Esophagus (tissue), 2 donors: ENCODE measurements around the gene MAMLD1. TPM values are rescaled to one million over a fixed set of nuclear protein-coding genes. Genes with fewer than 3 reads are reported as not detected.
"Not testable (repeated sequence)": the region's sequence is repeated elsewhere in the genome, so short reads cannot be mapped to it uniquely, and the experiment has no call there.

Experiments used
- H3K27ac ChIP-seq, 2 donors: one replicate each; pipeline ENCODE4 v1.5.1; 2013; ENCODE audit warnings: low read depth in 2 of 2, mild to moderate bottlenecking in 2 of 2, inconsistent platforms in 1 of 2, low read length in 1 of 2, moderate library complexity in 1 of 2
- H3K27me3 ChIP-seq, 2 donors: one replicate each; pipeline ENCODE4 v1.6.1; 2013; ENCODE audit warnings: low read length in 2 of 2, control low read depth in 1 of 2, mild to moderate bottlenecking in 1 of 2; ENCODE audit not compliant: insufficient read depth in 2 of 2, control insufficient read depth in 1 of 2
- H3K36me3 ChIP-seq, 2 donors: one replicate each; pipeline ENCODE4 v1.6.1; 2013; ENCODE audit warnings: low read length in 1 of 2; ENCODE audit not compliant: control insufficient read depth in 2 of 2, insufficient read depth in 2 of 2
- H3K4me1 ChIP-seq, 2 donors: one replicate each; pipeline ENCODE4 v1.6.1; 2013; ENCODE audit warnings: low read length in 1 of 2; ENCODE audit not compliant: control insufficient read depth in 2 of 2, insufficient read depth in 2 of 2
- H3K4me3 ChIP-seq, 2 donors: one replicate each; pipeline ENCODE4 v1.5.1; 2013; ENCODE audit warnings: low read length in 2 of 2, mild to moderate bottlenecking in 2 of 2, low read depth in 1 of 2, moderate library complexity in 1 of 2
- H3K9me3 ChIP-seq, 2 donors: one replicate each; pipeline ENCODE4 v1.6.1; 2013; ENCODE audit warnings: mild to moderate bottlenecking in 2 of 2, low read depth in 1 of 2, low read length in 1 of 2, moderate library complexity in 1 of 2; ENCODE audit not compliant: control insufficient read depth in 2 of 2, insufficient read depth in 1 of 2
- WGBS, 2 donors: extraction: QIAGEN DNeasy Blood & Tissue Kit; methylation state at CpG; one replicate each; pipeline ENCODE4 v1.1.7; 2013; 5-methylcytosine and 5-hydroxymethylcytosine counted together
- polyA plus RNA-seq, 2 donors: library from polyadenylated mRNA; stranded (reverse); fragments of 200-250 nt; gene quantifications; one replicate each; pipeline ENCODE4 v1.2.3, GENCODE V29; 2013
- donor health status: healthy with polysubstance abuse.
- donor health status: Bipolar disorder and iron deficiency.

The MAMLD1 gene
- polyA plus RNA-seq, 2 donors, result 0.59 to 1.1 TPM

DNA sequence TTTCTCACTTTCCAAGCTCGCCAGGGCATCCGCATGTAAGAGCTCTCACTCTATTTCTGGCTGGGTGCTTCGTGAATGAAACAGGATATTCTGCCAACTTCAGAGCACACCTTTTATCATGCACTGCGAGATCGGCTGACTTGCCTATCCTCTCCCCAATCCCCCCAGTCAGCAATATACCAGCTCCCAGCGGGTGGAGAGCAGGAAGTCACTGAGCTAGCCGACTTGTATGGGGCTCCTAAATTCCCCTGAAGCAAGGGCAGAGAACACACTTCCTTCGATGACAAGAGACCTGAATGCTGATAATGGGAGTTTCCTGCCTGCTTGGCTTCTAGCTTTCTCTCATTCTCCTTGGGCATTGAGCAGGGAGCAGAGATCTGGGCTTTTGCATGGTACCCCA, 33.8 kb upstream of the MAMLD1 start:
- H3K9me3 ChIP-seq, result no peaks in the 10 kb centered on the region
- no peak overlapping the region for H3K27ac ChIP-seq
- no peaks in the 10 kb centered on the region for H3K27me3 ChIP-seq
- 55 to 56% methylated on average over 8 of the region's 8 CpGs for WGBS, 2 donors
- H3K4me3 ChIP-seq, result no peak overlapping the region
- H3K36me3 ChIP-seq, result no peaks in the 10 kb centered on the region
- no peaks in the 10 kb centered on the region for H3K4me1 ChIP-seq

- WGBS, 2 donors, result 65 to 71% methylated on average over 2 of the region's 2 CpGs
- Histone ChIP-seq H3K27me3 (no peaks in the 10 kb centered on the region), H3K9me3 (no peaks in the 10 kb centered on the region), H3K4me3 (no peak overlapping the region), H3K27ac (no peak overlapping the region), H3K4me1 (no peaks in the 10 kb centered on the region), H3K36me3 (no peaks in the 10 kb centered on the region)
Measured at GRCh38 chrX:150329868-150330267, 33.2 kb upstream of the MAMLD1 start.

DNA sequence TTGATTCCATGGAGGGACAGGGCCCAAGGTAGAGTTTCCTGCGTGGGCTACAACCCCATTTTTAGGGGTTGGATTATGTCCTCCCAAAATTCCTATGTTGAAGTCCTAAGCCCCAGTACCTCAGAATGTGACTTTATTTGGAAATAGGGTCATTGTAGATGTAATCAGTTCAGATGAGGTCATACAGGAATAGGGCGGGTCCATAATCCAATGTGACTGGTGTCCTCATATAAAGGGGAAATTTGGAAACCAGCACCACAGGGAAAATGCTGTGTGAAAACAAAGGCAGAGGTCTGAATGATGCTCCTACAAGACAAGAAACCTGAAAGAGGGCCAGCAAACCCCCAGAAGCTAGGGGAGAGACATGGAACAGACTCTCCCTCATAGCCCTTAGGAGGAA, 31.1 kb upstream of the MAMLD1 start:
- no peaks in the 10 kb centered on the region for H3K36me3 ChIP-seq
- H3K4me3 ChIP-seq, result no peak overlapping the region
- H3K27ac ChIP-seq, result no peak overlapping the region
- no peaks in the 10 kb centered on the region for H3K4me1 ChIP-seq
- no peaks in the 10 kb centered on the region for H3K27me3 ChIP-seq
- 89 to 94% methylated on average over 2 of the region's 2 CpGs for WGBS, 2 donors
- no peaks in the 10 kb centered on the region for H3K9me3 ChIP-seq

- H3K4me1 ChIP-seq, result no peaks in the 10 kb centered on the region
- no peaks in the 10 kb centered on the region for H3K27me3 ChIP-seq
- WGBS, 2 donors, result 80 to 100% methylated on average over 1 of the region's 1 CpG
- no peak overlapping the region for H3K4me3 ChIP-seq
- H3K27ac ChIP-seq, result no peak overlapping the region
- H3K9me3 ChIP-seq, result no peaks in the 10 kb centered on the region
- no peaks in the 10 kb centered on the region for H3K36me3 ChIP-seq
Measured at GRCh38 chrX:150334100-150334499, 29.0 kb upstream of the MAMLD1 start.

DNA sequence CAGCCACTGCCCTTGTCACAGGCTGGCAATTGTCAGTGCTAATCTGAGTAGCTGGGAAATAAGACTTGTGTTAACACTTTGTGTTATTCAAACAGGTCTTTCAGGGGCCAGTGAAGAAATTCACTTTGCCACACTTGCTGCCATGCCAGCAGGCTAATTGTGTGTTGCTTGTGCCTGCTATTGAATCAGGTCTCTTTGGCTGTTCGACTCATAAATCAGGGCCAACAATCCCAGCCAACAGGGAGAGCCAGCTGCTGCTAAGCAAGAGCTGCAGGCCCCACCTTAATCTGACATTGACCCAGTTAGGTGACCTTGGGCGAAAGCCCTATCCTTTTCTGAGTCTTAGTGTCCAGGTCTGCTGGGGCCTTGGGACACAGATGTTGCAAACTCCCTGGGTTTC, 28.1 kb upstream of the MAMLD1 start:
- WGBS, 2 donors, result 55 to 69% methylated on average over 2 of the region's 2 CpGs
- Histone ChIP-seq H3K4me3 (no peak overlapping the region), H3K9me3 (no peaks in the 10 kb centered on the region), H3K27ac (no peak overlapping the region), H3K27me3 (no peaks in the 10 kb centered on the region), H3K4me1 (no peaks in the 10 kb centered on the region), H3K36me3 (no peaks in the 10 kb centered on the region)

GRCh38 chrX:150337026-150337425, 26.1 kb upstream of the MAMLD1 start:
- 70 to 86% methylated on average over 6 of the region's 6 CpGs for WGBS, 2 donors
- no peaks in the 10 kb centered on the region for H3K4me1 ChIP-seq
- H3K27me3 ChIP-seq, result no peaks in the 10 kb centered on the region

GRCh38 chrX:150337536-150337935, 25.6 kb upstream of the MAMLD1 start:
- H3K27me3 ChIP-seq, result no peaks in the 10 kb centered on the region
- H3K4me1 ChIP-seq, result no peaks in the 10 kb centered on the region
- H3K36me3 ChIP-seq, result no peaks in the 10 kb centered on the region
- no peak overlapping the region for H3K4me3 ChIP-seq
- 31 to 35% methylated on average over 4 of the region's 4 CpGs for WGBS, 2 donors
- H3K27ac ChIP-seq, result no peak overlapping the region
- H3K9me3 ChIP-seq, result no peaks in the 10 kb centered on the region

More at GRCh38 chrX:150337026-150337425, 26.1 kb upstream of the MAMLD1 start:
- Histone ChIP-seq H3K27ac (no peak overlapping the region), H3K9me3 (no peaks in the 10 kb centered on the region), H3K4me3 (no peak overlapping the region), H3K36me3 (no peaks in the 10 kb centered on the region)

DNA sequence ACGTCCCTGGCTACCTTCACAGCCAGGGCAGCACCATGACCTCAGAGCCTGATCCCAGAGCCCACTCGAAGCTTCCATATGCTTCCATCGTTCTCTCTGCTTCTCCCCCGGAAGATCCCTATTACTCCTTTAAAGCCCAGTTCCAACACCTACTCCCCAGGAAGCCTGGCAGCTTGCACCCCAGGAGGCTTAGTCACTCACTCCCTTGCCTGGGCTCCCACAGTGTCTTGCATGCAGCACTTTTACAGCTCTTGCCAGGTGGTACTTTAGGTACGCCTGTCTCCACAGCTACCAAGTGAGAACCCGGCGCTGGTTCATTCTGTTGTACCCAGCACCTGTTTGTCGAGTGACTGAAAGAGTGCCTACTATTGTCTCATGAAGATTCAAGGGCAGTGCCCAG, 24.5 kb upstream of the MAMLD1 start:
- no peak overlapping the region for H3K4me3 ChIP-seq
- H3K27me3 ChIP-seq, result no peaks in the 10 kb centered on the region
- WGBS, 2 donors, result 87 to 90% methylated on average over 8 of the region's 8 CpGs
- no peaks in the 10 kb centered on the region for H3K9me3 ChIP-seq
- H3K36me3 ChIP-seq, result no peaks in the 10 kb centered on the region
- no peak overlapping the region for H3K27ac ChIP-seq
- no peaks in the 10 kb centered on the region for H3K4me1 ChIP-seq

DNA sequence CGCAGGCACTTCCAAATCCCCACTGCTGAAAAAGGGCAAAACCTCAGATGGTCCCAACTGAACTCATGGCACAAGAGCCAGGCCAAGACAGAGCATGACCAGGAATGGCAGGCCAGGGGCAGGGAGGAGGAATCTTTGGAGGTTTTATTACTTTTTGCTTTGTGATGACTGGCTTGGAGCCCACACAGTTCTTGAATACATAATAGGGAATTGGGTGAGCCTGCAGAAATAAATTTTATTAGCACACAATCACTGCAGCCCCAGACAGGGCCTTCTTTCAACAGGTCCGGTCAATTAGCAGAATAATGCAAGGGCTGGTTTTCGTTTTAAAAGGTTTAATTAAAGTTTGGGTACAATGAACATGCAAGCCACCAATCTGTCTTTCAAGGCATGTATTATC, 23.4 kb upstream of the MAMLD1 start:
- Histone ChIP-seq H3K9me3 (no peaks in the 10 kb centered on the region), H3K27me3 (no peaks in the 10 kb centered on the region), H3K4me1 (no peaks in the 10 kb centered on the region), H3K27ac (no peak overlapping the region), H3K36me3 (no peaks in the 10 kb centered on the region), H3K4me3 (no peak overlapping the region)
- WGBS, 2 donors, result 79 to 95% methylated on average over 3 of the region's 3 CpGs

- not testable (repeated sequence) for H3K4me3 ChIP-seq, H3K27ac ChIP-seq, H3K9me3 ChIP-seq, H3K36me3 ChIP-seq, H3K27me3 ChIP-seq, H3K4me1 ChIP-seq
- WGBS, 2 donors, result 53 to 67% methylated on average over 3 of the region's 3 CpGs
Measured at GRCh38 chrX:150340326-150340725, 22.8 kb upstream of the MAMLD1 start.
